AG04450 (cell line): Measurements from ENCODE around the gene GRIA4. TPM values are rescaled to one million over a fixed set of nuclear protein-coding genes. Genes with fewer than 3 reads are reported as not detected.
A peak's percentile ranks its signal among the peaks of the same experiment; 100 is the strongest.

Experiments used
- CTCF ChIA-PET: fragments of 300-600, 350-600 bp; formaldehyde crosslinking; extraction: SDS; loops from one replicate; lab custom pipeline; 2022; ENCODE audit warnings: antibody characterized with exemption, inconsistent platforms; lab: Charles Lee
- POLR2A ChIA-PET: fragments of 350-600 bp; formaldehyde crosslinking; extraction: SDS; loops from one replicate; lab custom pipeline; 2021; ENCODE audit warnings: antibody characterized with exemption, inconsistent platforms; lab: Yijun Ruan, JAX
- DNase-seq: peaks from one replicate; pipeline ENCODE4 v3.0.0-alpha.2; 2011; ENCODE audit warnings: low read depth, low spot score
- H3K27ac ChIP-seq: one replicate; pipeline ENCODE4 v1.5.1; 2012; ENCODE audit warnings: low read depth, low read length, control low read depth
- H3K27me3 ChIP-seq: one replicate; pipeline ENCODE4 v1.6.0; 2012; ENCODE audit warnings: low read length; ENCODE audit not compliant: control insufficient read depth, insufficient read depth
- H3K4me3 ChIP-seq: 2 replicates; pipeline ENCODE4 v1.5.1; 2011; ENCODE audit warnings: mild to moderate bottlenecking, low read depth, low read length, control low read depth
- H3K9me3 ChIP-seq: 2 replicates; pipeline ENCODE4 v1.5.1; 2012; ENCODE audit warnings: low read length; ENCODE audit not compliant: control insufficient read depth, insufficient read depth
- polyA plus RNA-seq: library from polyadenylated mRNA; depleted of rRNA; stranded (reverse); fragments of >200 nt; gene quantifications from 2 replicates; pipeline ENCODE4 v1.2.3, GENCODE V29; 2011
- TF ChIP-seq, protein P1 (sequence below): IDR thresholded peaks from 2 replicates; pipeline ENCODE4 v1.5.1; 2011; ENCODE audit warnings: low read depth, low read length, control low read depth, inconsistent platforms

GRIA4 gene
- polyA plus RNA-seq, 1 experiment, result 0.64 TPM

- TF ChIP-seq, protein P1, sequence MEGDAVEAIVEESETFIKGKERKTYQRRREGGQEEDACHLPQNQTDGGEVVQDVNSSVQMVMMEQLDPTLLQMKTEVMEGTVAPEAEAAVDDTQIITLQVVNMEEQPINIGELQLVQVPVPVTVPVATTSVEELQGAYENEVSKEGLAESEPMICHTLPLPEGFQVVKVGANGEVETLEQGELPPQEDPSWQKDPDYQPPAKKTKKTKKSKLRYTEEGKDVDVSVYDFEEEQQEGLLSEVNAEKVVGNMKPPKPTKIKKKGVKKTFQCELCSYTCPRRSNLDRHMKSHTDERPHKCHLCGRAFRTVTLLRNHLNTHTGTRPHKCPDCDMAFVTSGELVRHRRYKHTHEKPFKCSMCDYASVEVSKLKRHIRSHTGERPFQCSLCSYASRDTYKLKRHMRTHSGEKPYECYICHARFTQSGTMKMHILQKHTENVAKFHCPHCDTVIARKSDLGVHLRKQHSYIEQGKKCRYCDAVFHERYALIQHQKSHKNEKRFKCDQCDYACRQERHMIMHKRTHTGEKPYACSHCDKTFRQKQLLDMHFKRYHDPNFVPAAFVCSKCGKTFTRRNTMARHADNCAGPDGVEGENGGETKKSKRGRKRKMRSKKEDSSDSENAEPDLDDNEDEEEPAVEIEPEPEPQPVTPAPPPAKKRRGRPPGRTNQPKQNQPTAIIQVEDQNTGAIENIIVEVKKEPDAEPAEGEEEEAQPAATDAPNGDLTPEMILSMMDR, result no peak
- Histone ChIP-seq H3K27ac (no peak overlapping the region), H3K4me3 (no peak overlapping the region), H3K27me3 (no peaks in the 10 kb centered on the region), H3K9me3 (no peaks in the 10 kb centered on the region)
- ChIA-PET CTCF (no interaction called here), POLR2A (no interaction called here)
- DNase-seq, result no peak
Measured at GRCh38 chr11:105718641-105719040, 108.8 kb downstream of the GRIA4 start.

DNA sequence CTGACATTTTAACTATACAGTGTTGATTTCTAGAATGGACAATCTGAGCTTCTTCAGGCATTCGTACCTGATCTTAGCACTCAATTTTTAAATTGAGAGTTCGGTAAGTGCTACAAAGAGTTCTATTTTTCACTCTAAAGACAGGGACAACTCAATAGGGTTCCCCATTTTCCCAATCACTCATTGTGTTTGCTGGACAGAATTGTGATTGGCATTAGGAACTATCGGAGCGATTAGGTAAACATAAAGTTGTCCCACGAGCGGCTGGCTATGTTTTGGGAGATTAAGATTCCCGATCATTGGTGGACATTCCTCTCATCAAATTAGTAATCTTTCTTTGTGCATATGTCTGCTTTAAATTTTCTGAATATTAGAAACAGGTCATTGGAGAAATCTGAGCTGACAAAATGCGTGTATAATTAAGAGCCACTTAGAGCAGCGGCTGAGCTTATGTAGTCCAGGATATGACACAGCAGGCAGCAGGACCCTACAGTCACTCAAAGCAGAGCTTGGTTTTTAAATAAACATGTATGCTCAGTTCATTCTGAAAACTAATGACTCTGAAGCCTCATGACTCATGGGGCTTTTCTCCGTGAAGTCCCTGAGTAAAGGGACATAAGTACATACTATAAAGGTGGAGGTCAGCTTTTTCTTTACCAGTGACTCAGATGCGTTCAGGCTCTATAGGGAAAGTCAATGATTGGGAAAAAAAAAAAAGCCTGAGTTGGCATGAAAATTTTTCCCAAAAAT, 109.4 kb downstream of the GRIA4 start:
- Histone ChIP-seq H3K4me3 (no peak overlapping the region), H3K27me3 (no peaks in the 10 kb centered on the region), H3K9me3 (no peaks in the 10 kb centered on the region), H3K27ac (no peak overlapping the region)
- TF ChIP-seq, protein P1, result no peak
- ChIA-PET POLR2A (no interaction called here), CTCF (no interaction called here)
- peak; percentile 10 for DNase-seq

- ChIA-PET POLR2A (no interaction called here), CTCF (no interaction called here)
- no peak overlapping the region for H3K4me3 ChIP-seq
- H3K9me3 ChIP-seq, result no peaks in the 10 kb centered on the region
- TF ChIP-seq, protein P1, result no peak
- H3K27ac ChIP-seq, result no peak overlapping the region
- no peaks in the 10 kb centered on the region for H3K27me3 ChIP-seq
- no peak for DNase-seq
Measured at GRCh38 chr11:105720096-105720495, 110.2 kb downstream of the GRIA4 start.

DNA sequence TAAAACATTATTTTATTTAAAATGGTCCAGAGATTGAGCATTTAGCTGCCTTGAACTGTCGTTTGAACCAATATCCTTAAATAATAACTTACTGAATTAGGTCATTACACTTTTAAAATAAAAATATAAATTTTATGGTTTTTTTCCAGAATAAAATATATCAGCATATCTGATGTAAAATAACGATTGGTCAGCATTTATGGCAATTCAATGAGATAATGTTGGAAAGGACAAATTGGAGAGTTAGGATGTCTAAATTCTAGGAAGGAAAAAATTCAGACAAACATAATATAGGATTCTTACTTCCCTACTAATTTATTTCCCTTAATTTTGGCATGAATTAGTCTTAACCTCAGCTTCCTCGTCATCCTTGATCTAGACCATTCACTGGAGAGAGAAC, 113.4 kb downstream of the GRIA4 start:
- Histone ChIP-seq H3K9me3 (no peaks in the 10 kb centered on the region), H3K27me3 (no peaks in the 10 kb centered on the region), H3K4me3 (no peak overlapping the region), H3K27ac (no peak overlapping the region)
- TF ChIP-seq, protein P1, result no peak
- CTCF ChIA-PET, result no interaction called here
- POLR2A ChIA-PET, result no interaction called here
- no peak for DNase-seq

DNA sequence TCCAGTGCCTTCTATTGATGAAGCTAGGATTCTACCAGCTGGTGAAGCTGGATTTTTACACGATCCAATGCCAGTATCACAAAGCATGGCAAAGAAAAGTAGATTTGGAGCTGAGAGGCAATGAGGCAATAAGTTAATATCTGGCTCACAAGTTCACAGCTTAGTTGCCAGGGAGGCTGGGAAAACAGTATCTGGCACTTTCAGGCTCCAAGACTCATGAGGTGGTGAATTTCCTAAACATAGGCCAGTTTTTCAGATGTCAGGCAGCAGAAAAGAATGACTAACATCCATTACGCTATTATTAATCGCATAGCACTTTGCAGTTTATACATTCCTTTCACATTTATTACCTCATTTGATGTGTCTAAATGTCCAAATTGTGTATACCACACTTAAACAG, 122.7 kb downstream of the GRIA4 start:
- DNase-seq, result no peak
- CTCF ChIA-PET, result no interaction called here
- Histone ChIP-seq H3K27ac (no peak overlapping the region), H3K27me3 (no peaks in the 10 kb centered on the region), H3K4me3 (no peak overlapping the region), H3K9me3 (no peaks in the 10 kb centered on the region)
- POLR2A ChIA-PET, result no interaction called here
- TF ChIP-seq, protein P1, result no peak
